PC-3 (cell line): ENCODE data around the gene RAB3B. TPM values are rescaled to one million over a fixed set of nuclear protein-coding genes. Genes with fewer than 3 reads are reported as not detected.
A peak's percentile ranks its signal among the peaks of the same experiment; 100 is the strongest.

Source experiments
- ATAC-seq: fragments of 200-7000 bp; cut with Tn5 transposase; 2 replicates; pipeline ENCODE4 v1.9.1; 2020; ENCODE audit warnings: mild to moderate bottlenecking, moderate library complexity
- BruUV-seq: library from RNA; stranded (reverse); fragments of 400-500 nt; replicated peaks from 2 replicates; lab custom pipeline; 2021; lab: Mats Ljungman, UMichigan
- CTCF ChIA-PET: fragments of 300-600 bp; sonication (Branson Sonifier 250); formaldehyde crosslinking; loops from one replicate; lab custom pipeline; 2022; ENCODE audit warnings: antibody characterized with exemption; lab: Charles Lee
- POLR2A ChIA-PET: fragments of 300-600 bp; sonication (Branson Sonifier 250); formaldehyde crosslinking; loops from one replicate; lab custom pipeline; 2022; ENCODE audit warnings: antibody characterized with exemption; ENCODE audit not compliant: unreplicated experiment; lab: Charles Lee
- DNase-seq: peaks from one replicate; pipeline ENCODE4 v3.0.0-alpha.2; 2015
- H2AFZ ChIP-seq: fragments of 300-600 bp; sonication (generic); 2 replicates; pipeline ENCODE4 v1.6.0; 2016; ENCODE audit warnings: antibody characterized with exemption, low read length
- H3F3A ChIP-seq: fragments of 300-600 bp; sonication (generic); one replicate; pipeline ENCODE4 v1.6.0; 2017; ENCODE audit warnings: antibody characterized with exemption, low read length, control low read depth, mild to moderate bottlenecking; ENCODE audit not compliant: unreplicated experiment
- H3K27ac ChIP-seq: fragments of 300-600 bp; sonication (generic); 2 replicates; pipeline ENCODE4 v1.5.1; 2016; ENCODE audit warnings: mild to moderate bottlenecking, low read length
- H3K27me3 ChIP-seq: fragments of 300-600 bp; sonication (generic); 2 replicates; pipeline ENCODE4 v1.6.1; 2016; ENCODE audit warnings: low read length, mixed read lengths
- H3K36me3 ChIP-seq: fragments of 300-600 bp; sonication (generic); 2 replicates; pipeline ENCODE4 v1.6.1; 2016; ENCODE audit warnings: low read depth, mixed run types, low read length, mixed read lengths
- H3K4me1 ChIP-seq: fragments of 300-600 bp; sonication (generic); 2 replicates; pipeline ENCODE4 v1.5.1; 2016; ENCODE audit warnings: low read length; ENCODE audit not compliant: insufficient read depth
- H3K4me2 ChIP-seq: fragments of 300-600 bp; sonication (generic); 2 replicates; pipeline ENCODE4 v1.6.0; 2016; ENCODE audit warnings: low read length
- H3K4me3 ChIP-seq: fragments of 300-600 bp; sonication (generic); 2 replicates; pipeline ENCODE4 v1.5.1; 2016; ENCODE audit warnings: mild to moderate bottlenecking, low read length, mixed read lengths
- H3K79me2 ChIP-seq: fragments of 300-600 bp; sonication (generic); 2 replicates; pipeline ENCODE4 v1.6.1; 2017; ENCODE audit warnings: low read length, mixed read lengths
- H3K9ac ChIP-seq: fragments of 300-600 bp; sonication (generic); 2 replicates; pipeline ENCODE4 v1.6.0; 2016; ENCODE audit warnings: mild to moderate bottlenecking, low read length
- H3K9me2 ChIP-seq: fragments of 300-600 bp; sonication (generic); replicated peaks from 2 replicates; pipeline ENCODE4 v1.6.1; 2016; ENCODE audit warnings: mixed run types, low read length, mixed read lengths
- H3K9me3 ChIP-seq: fragments of 300-600 bp; sonication (generic); 2 replicates; pipeline ENCODE4 v1.6.1; 2016; ENCODE audit warnings: low read length, mixed read lengths
- H4K20me1 ChIP-seq: fragments of 300-600 bp; sonication (generic); 2 replicates; pipeline ENCODE4 v1.6.1; 2016; ENCODE audit warnings: low read length, mixed read lengths
- EZH2 ChIP-seq: fragments of 300-600 bp; sonication (generic); IDR thresholded peaks from one replicate; pipeline ENCODE4 v1.6.1; 2017; ENCODE audit warnings: antibody characterized with exemption, mild to moderate bottlenecking, low read length; ENCODE audit not compliant: unreplicated experiment
- EZH2phosphoT487 ChIP-seq: fragments of 300-600 bp; sonication (generic); IDR thresholded peaks from 2 replicates; pipeline ENCODE4 v1.6.1; 2018; ENCODE audit warnings: mild to moderate bottlenecking, antibody characterized with exemption, low read length, borderline replicate concordance
- intact Hi-C: fragments of 100-400 bp; cut with micrococcal nuclease; formaldehyde crosslinking; loops from 2 replicates; pipeline ENCODE4 v1.9.0; 2023
- total RNA-seq: library from RNA; depleted of rRNA; stranded (reverse); fragments of >200 nt; gene quantifications from 2 replicates; pipeline ENCODE4 v1.2.3, GENCODE V29; 2014
- TF ChIP-seq, protein P1 (sequence below): fragments of 300-600 bp; sonication (generic); conservative IDR thresholded peaks from 2 replicates; pipeline ENCODE4 v1.5.1; 2017; ENCODE audit warnings: antibody characterized with exemption, low read depth, mild to moderate bottlenecking, low read length

Gene RAB3B
- total RNA-seq, 1 experiment from 2014 or later = 4.5 TPM

DNA sequence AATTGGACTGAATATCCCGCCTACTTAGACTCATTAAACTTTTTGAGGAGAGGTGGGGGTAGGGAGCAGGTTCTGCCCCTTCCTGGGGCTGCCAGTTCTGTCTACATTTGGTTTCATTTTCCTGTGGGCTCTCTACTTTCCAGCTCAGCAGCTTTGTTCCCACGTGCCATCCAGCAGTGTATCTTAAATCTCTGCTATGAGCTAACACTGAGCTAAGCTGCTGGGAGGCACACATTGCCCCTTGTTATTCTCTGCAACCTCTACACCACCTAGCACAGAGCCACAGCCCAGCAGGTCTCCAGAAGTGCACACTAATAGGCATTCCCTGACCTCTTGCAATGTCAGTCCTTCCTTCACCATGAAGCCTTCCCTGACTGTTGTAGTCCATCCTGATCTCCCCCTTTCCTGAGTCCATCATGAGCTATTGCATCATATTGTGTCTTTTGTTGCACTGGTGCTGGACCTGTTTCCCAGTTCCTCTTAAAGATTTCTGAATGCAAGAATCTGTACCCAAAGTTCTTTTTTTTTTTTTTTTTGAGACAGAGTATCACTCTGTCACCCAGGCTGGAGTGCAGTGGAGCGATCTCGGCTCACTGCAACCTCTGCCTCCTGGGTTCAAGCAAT, 83.3 kb downstream of the RAB3B start:
- intact Hi-C loops = no loop called here

DNA sequence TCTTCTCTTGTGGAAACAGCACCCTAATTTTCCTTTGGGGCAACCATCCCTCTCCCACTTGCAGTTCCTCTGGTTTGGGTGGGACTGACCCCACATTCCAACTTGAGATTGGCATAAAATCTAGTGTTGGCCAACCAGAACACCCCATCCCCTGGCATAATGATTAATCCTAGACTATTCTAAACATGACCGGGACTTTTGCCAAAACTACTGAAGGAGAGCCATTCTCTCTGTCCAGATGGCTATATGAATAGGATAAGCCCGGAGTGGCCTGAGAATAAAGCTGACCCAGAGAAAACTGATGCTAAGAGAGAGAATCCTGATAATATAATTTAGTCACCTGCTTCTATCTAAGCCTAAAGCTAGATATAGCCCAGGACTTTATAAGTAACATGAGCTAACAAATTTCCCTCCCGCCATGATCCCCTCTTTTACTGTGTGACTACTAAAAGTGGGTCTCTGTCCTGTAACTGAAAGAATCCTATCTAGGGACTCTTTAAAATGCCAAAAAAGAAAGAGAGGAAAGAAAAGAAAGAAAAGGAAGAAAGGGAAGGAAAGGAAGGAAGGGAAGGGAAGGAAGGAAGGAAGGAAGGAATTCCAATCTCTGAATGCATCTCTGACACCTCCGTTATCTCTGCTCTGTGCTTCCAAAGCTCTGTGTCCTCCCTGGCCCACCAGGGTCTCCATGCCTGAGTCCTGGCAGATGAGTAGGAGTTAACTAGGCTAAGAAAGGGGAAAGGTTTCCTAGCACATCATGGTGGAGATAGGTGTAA, 84.0 kb downstream of the RAB3B start:
- DNase-seq (peak; percentile 22), ATAC-seq (no peak)
- H3K27ac ChIP-seq = no peak overlapping the region
- H3K4me2 ChIP-seq = no peak overlapping the region
- H3F3A ChIP-seq = no peaks in the 10 kb centered on the region
- no peaks in the 10 kb centered on the region for H3K27me3 ChIP-seq
- H3K9me3 ChIP-seq = no peaks in the 10 kb centered on the region
- no peak overlapping the region for H2AFZ ChIP-seq
- BruUV-seq = no TSS peak
- no peaks in the 10 kb centered on the region for H3K79me2 ChIP-seq
- no peak overlapping the region for H3K4me3 ChIP-seq
- H4K20me1 ChIP-seq = no peaks in the 10 kb centered on the region
- no peaks in the 10 kb centered on the region for H3K4me1 ChIP-seq
- no peaks in the 10 kb centered on the region for H3K9me2 ChIP-seq
- H3K9ac ChIP-seq = no peak overlapping the region
- intact Hi-C loops = no loop called here
- H3K36me3 ChIP-seq = no peaks in the 10 kb centered on the region
- TF ChIP-seq EZH2phosphoT487 (no peak), EZH2 (no peak)
- TF ChIP-seq, protein P1, sequence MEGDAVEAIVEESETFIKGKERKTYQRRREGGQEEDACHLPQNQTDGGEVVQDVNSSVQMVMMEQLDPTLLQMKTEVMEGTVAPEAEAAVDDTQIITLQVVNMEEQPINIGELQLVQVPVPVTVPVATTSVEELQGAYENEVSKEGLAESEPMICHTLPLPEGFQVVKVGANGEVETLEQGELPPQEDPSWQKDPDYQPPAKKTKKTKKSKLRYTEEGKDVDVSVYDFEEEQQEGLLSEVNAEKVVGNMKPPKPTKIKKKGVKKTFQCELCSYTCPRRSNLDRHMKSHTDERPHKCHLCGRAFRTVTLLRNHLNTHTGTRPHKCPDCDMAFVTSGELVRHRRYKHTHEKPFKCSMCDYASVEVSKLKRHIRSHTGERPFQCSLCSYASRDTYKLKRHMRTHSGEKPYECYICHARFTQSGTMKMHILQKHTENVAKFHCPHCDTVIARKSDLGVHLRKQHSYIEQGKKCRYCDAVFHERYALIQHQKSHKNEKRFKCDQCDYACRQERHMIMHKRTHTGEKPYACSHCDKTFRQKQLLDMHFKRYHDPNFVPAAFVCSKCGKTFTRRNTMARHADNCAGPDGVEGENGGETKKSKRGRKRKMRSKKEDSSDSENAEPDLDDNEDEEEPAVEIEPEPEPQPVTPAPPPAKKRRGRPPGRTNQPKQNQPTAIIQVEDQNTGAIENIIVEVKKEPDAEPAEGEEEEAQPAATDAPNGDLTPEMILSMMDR = no peak
- ChIA-PET CTCF (no interaction called here), POLR2A (no interaction called here)

More for the DNA sequence above, 83.3 kb downstream of the RAB3B start:
- DNase-seq (no peak), ATAC-seq (no peak)
- Histone ChIP-seq H3K27ac (no peak overlapping the region), H3K9me2 (no peaks in the 10 kb centered on the region), H3K79me2 (no peaks in the 10 kb centered on the region), H2AFZ (no peak overlapping the region), H3K36me3 (no peaks in the 10 kb centered on the region), H3K27me3 (no peaks in the 10 kb centered on the region), H3K4me1 (no peaks in the 10 kb centered on the region), H3K4me3 (no peak overlapping the region), H3F3A (no peaks in the 10 kb centered on the region), H4K20me1 (no peaks in the 10 kb centered on the region), H3K9ac (no peak overlapping the region), H3K9me3 (no peaks in the 10 kb centered on the region), H3K4me2 (no peak overlapping the region)
- CTCF ChIA-PET = no interaction called here
- TF ChIP-seq EZH2phosphoT487 (no peak), EZH2 (no peak)
- TF ChIP-seq, protein P1 = no peak
- BruUV-seq = no TSS peak
- POLR2A ChIA-PET = no interaction called here

DNA sequence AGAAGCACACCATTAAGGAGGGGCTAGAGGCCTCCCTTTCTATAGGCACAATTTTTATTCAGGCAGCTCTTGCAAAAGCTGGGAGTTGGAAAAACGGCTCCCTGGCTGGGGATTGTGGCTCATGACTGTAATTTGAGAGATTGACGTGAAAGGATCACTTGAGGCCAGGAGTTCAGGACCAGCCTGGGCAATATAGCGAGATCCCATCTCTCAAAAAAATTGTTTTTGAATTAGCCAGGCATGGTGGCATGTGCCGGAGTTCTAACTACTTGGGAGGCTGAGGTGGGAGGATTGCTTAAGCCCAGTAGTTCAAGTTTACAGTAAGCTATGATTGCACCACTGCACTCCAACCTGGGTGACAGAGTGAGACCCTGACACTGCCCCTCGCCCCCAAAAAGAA, 88.0 kb downstream of the RAB3B start:
- no peaks in the 10 kb centered on the region for H3K79me2 ChIP-seq
- H3K4me2 ChIP-seq = no peak overlapping the region
- no TSS peak for BruUV-seq
- H3K27me3 ChIP-seq = no peaks in the 10 kb centered on the region
- H3K36me3 ChIP-seq = no peaks in the 10 kb centered on the region
- no peak overlapping the region for H3K4me3 ChIP-seq
- no peaks in the 10 kb centered on the region for H3K9me2 ChIP-seq
- peaks cover 6% of the 10 kb centered on the region for H3F3A ChIP-seq
- H3K9ac ChIP-seq = no peak overlapping the region
- H3K27ac ChIP-seq = no peak overlapping the region
- no peak for ATAC-seq
- no peak for TF ChIP-seq EZH2phosphoT487
- TF ChIP-seq, protein P1 = no peak
- no peak for TF ChIP-seq EZH2
- POLR2A ChIA-PET = no interaction called here
- CTCF ChIA-PET = no interaction called here
- intact Hi-C loops = no loop called here
- H3K9me3 ChIP-seq = no peaks in the 10 kb centered on the region
- DNase-seq = no peak
- peaks cover 19% of the 10 kb centered on the region for H3K4me1 ChIP-seq
- H4K20me1 ChIP-seq = no peaks in the 10 kb centered on the region
- H2AFZ ChIP-seq = no peak overlapping the region
